RPMI7951 (cell line): ENCODE data around the gene RNF207. TPM values are rescaled to one million over a fixed set of nuclear protein-coding genes. Genes with fewer than 3 reads are reported as not detected.

Source experiments
- DNase-seq: peaks from one replicate; pipeline ENCODE4 v3.0.0-alpha.2; 2012; ENCODE audit warnings: low read depth
- total RNA-seq: library from RNA; depleted of rRNA; stranded (reverse); fragments of >200 nt; shearing (Covaris generic); gene quantifications from 2 replicates; pipeline ENCODE4 v1.2.3, GENCODE V29; 2014; rRNA removed

The RNF207 gene
- total RNA-seq, 1 experiment from 2014 or later = 4.9 TPM

- DNase-seq = no peak
Measured at GRCh38 chr1:6269720-6270400, 63.9 kb downstream of the RNF207 start.

DNA sequence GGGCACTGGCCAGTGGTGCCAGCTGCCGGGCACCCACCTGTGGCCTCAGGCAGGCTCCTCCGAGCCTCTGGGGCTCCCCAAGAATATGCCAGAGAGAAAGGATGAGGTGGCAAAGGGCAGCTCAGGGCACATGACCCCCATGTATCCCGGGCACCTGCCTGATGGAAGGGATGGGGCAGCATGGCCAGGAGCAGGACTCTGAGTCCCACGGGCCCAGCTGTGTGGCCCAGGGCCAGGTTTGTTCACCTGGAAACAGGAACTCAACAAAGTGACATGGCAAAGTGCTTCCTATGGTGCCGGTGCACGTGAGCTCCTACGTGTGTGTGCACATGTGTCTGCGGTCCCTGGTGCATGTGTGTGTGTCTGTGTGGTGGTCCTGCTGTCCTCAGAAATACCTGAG lies 64.5 kb downstream of the RNF207 start:
- DNase-seq = no peak

Other genes with a start within 250 kb of the RNF207 start
- 5.6 and 6.4 TPM in 2 replicates for gene NPHP4, start 213.7 kb upstream of the RNF207 start, total RNA-seq
- gene KCNAB2, start 160.2 kb upstream of the RNF207 start, total RNA-seq = 4.0 and 5.5 TPM in 2 replicates
- gene CHD5, start 25.8 kb upstream of the RNF207 start, total RNA-seq = under 0.01 TPM in 1 of 2 replicates, not detected in the other
- 245 and 306 TPM in 2 replicates for gene RPL22, start 6.5 kb upstream of the RNF207 start, total RNA-seq
- 101 and 105 TPM in 2 replicates for gene ICMT, start 29.8 kb downstream of the RNF207 start, total RNA-seq
- not detected in 2 replicates for gene HES3, start 38.1 kb downstream of the RNF207 start, total RNA-seq
- 11.8 and 12.6 TPM in 2 replicates for gene GPR153, start 55.0 kb downstream of the RNF207 start, total RNA-seq
- 142 and 174 TPM in 2 replicates for gene ACOT7, start 187.6 kb downstream of the RNF207 start, total RNA-seq
- under 0.01 and 0.10 TPM in 2 replicates for gene HES2, start 213.8 kb downstream of the RNF207 start, total RNA-seq
- 0.10 TPM in 1 of 2 replicates, not detected in the other for gene ESPN, start 218.7 kb downstream of the RNF207 start, total RNA-seq